GM23248 (cell line): ENCODE data around the gene GRK3.
"Not testable (repeated sequence)": the region's sequence is repeated elsewhere in the genome, so short reads cannot be mapped to it uniquely, and the experiment has no call there.

Source experiments
- EZH2 ChIP-seq: fragments of 200-600 bp; sonication (generic); IDR thresholded peaks from 2 replicates; pipeline ENCODE4 v1.6.1; 2018; ENCODE audit warnings: antibody characterized with exemption, mild to moderate bottlenecking; ENCODE audit not compliant: insufficient read depth, poor library complexity, severe bottlenecking
- EZH2phosphoT487 ChIP-seq: fragments of 200-600 bp; sonication (generic); IDR thresholded peaks from 2 replicates; pipeline ENCODE4 v1.6.1; 2018; ENCODE audit warnings: antibody characterized with exemption, moderate library complexity, mild to moderate bottlenecking, low read depth; ENCODE audit not compliant: insufficient read depth

- TF ChIP-seq EZH2, EZH2phosphoT487: not testable (repeated sequence)
These were observed 4.6 kb upstream of the GRK3 start for GRCh38 chr22:25559910-25560309.
